K562 (cell line): ENCODE data around the gene HDAC6. TPM values are rescaled to one million over a fixed set of nuclear protein-coding genes. Genes with fewer than 3 reads are reported as not detected.

Experiments
- DACH1 ChIP-seq: fragments of 450-650 bp; IDR thresholded peaks from 2 replicates; pipeline ENCODE4 v1.6.1; 2018; ENCODE audit not compliant: partially characterized antibody
- HMGN3 ChIP-seq: IDR thresholded peaks from 2 replicates; pipeline ENCODE4 v1.6.1; 2011; ENCODE audit warnings: borderline replicate concordance, low read depth, mild to moderate bottlenecking, mixed read lengths, low read length; ENCODE audit not compliant: insufficient read length; ENCODE audit errors: extremely low read depth
- HOXB6 ChIP-seq: fragments of 250-450 bp; sonication (Bioruptor Pico); IDR thresholded peaks from 2 replicates; pipeline ENCODE4 v1.5.1; 2022; ENCODE audit warnings: mild to moderate bottlenecking, borderline replicate concordance
- LCOR ChIP-seq: sonication (generic); formaldehyde crosslinking; IDR thresholded peaks from 2 replicates; pipeline ENCODE4 v1.8.0; 2022; ENCODE audit warnings: mild to moderate bottlenecking, missing genetic modification reagents
- MAZ ChIP-seq, 2 experiments: fragments of 450-650 bp in 1 of 2; sonication (generic) in 1 of 2; formaldehyde crosslinking; IDR thresholded peaks in 1 of 2; conservative IDR thresholded peaks in 1 of 2; 2 replicates each; pipeline versions ENCODE4 v1.4.0 to v1.5.0; 2020; ENCODE audit warnings: mild to moderate bottlenecking in 1 of 2, missing genetic modification reagents in 1 of 2
- NCOA1 ChIP-seq: fragments of 450-650 bp; IDR thresholded peaks from 2 replicates; pipeline ENCODE4 v1.6.1; 2016; ENCODE audit warnings: low read depth
- NR2C1 ChIP-seq, 2 experiments: fragments of 450-650 bp; IDR thresholded peaks; 2 replicates each; pipeline ENCODE4 v1.6.1; 2017; ENCODE audit warnings: mild to moderate bottlenecking in 2 of 2, antibody characterized with exemption in 1 of 2, inconsistent platforms in 1 of 2, missing compliant biosample characterization in 1 of 2, missing genetic modification characterization in 1 of 2
- POLR2A ChIP-seq: fragments of 450-650 bp; conservative IDR thresholded peaks from 2 replicates; pipeline ENCODE4 v1.6.1; 2016
- PRPF4 ChIP-seq: fragments of 200-400 bp; formaldehyde crosslinking; IDR thresholded peaks from one replicate; pipeline ENCODE4 v1.6.1; 2017; ENCODE audit warnings: low read length, low read depth, mild to moderate bottlenecking; ENCODE audit not compliant: insufficient read depth, poor library complexity, severe bottlenecking
- RB1 ChIP-seq: fragments of 450-650 bp; IDR thresholded peaks from 2 replicates; pipeline ENCODE4 v1.6.1; 2017; ENCODE audit warnings: low read depth, mild to moderate bottlenecking
- STAT5B ChIP-seq: fragments of 250-450 bp; sonication (Bioruptor Pico); IDR thresholded peaks from 2 replicates; pipeline ENCODE4 v1.8.0; 2021; ENCODE audit warnings: mild to moderate bottlenecking, inconsistent platforms
- TEAD1 ChIP-seq, 2 experiments: fragments of 450-650 bp in 1 of 2; sonication (generic) in 1 of 2; formaldehyde crosslinking; IDR thresholded peaks; 2 replicates each; pipeline versions ENCODE4 v1.4.0 to v1.8.0; 2020 to 2022; ENCODE audit warnings: mild to moderate bottlenecking in 2 of 2, missing genetic modification reagents in 1 of 2
- ZBTB33 ChIP-seq: sonication (generic); formaldehyde crosslinking; IDR thresholded peaks from 2 replicates; pipeline ENCODE4 v1.8.1; 2023; ENCODE audit warnings: mild to moderate bottlenecking, missing genetic modification reagents
- ZBTB9 ChIP-seq: fragments of 450-650 bp; formaldehyde crosslinking; IDR thresholded peaks from 2 replicates; pipeline ENCODE4 v1.4.0; 2020; ENCODE audit warnings: mild to moderate bottlenecking, moderate library complexity
- ZNF407 ChIP-seq: fragments of 450-650 bp; IDR thresholded peaks from 2 replicates; pipeline ENCODE4 v1.6.1; 2016; ENCODE audit warnings: low read depth
- ZNF644 ChIP-seq: fragments of 200-800 bp; sonication (Bioruptor generic); IDR thresholded peaks from 2 replicates; pipeline ENCODE4 v1.6.1; 2016; ENCODE audit warnings: low read depth, missing genetic modification characterization, missing compliant biosample characterization
- polyA plus RNA-seq, 8 experiments: library from polyadenylated mRNA; depleted of rRNA in 4 of 8; stranded (reverse) in 5 of 8; unstranded in 3 of 8; fragments of >200 nt; fragmentation: Nextera tagmentation in 2 of 8; fragmentation: Illumina TruSeq in 1 of 8; extraction: Ambion mirVana in 2 of 8; extraction: Trizol in 1 of 8; gene quantifications; 2 replicates each; pipeline versions ENCODE4 v1.2.1 to v1.2.3, GENCODE V29; 2011 to 2014; ENCODE audit warnings: inconsistent platforms in 1 of 8, missing spikeins in 1 of 8
- total RNA-seq, 7 experiments: library from RNA; depleted of rRNA in 6 of 7; stranded (reverse); fragments of >200 nt in 6 of 7; fragmentation: Illumina TruSeq in 2 of 7; extraction: Trizol in 2 of 7; gene quantifications; 2 replicates each; pipeline versions ENCODE4 v1.2.1 to v1.2.3, GENCODE V29; 2011 to 2021; ENCODE audit warnings: low replicate concordance in 1 of 7

The HDAC6 gene
- total and polyA plus RNA-seq, 9 of the 15 experiments (the other 6 are each of a cell fraction or from before 2014, with no cell fraction given): 29.9 to 101 (median 71.2) TPM

- no peak for TF ChIP-seq PRPF4
- no peak for TF ChIP-seq NR2C1 (IDR thresholded peaks at IDR 0.05)
- TF ChIP-seq NR2C1 (tag; IDR thresholded peaks at IDR 0.05): peak; percentile 74
- TF ChIP-seq NCOA1: peak; percentile 96
- TF ChIP-seq ZBTB9 (CRISPR knock-in tag): peak; percentile 20; the same call in 1 of the 2 replicates
- TF ChIP-seq HMGN3: peak; percentile 80
- TF ChIP-seq RB1: 0 out of 2 replicates have a peak, but pooled peaks have one; percentile 31
- no peak for TF ChIP-seq HOXB6 (CRISPR knock-in tag)
- TF ChIP-seq POLR2A: peak; percentile 76
- peak; percentile 77 for TF ChIP-seq LCOR (CRISPR knock-in tag)
- peak; percentile 30 for TF ChIP-seq DACH1
- TF ChIP-seq ZNF407: no peak
- TF ChIP-seq MAZ (CRISPR knock-in tag; conservative IDR thresholded peaks at IDR 0.05 in 1 of 2, IDR thresholded peaks at IDR 0.05 in 1 of 2): peak; percentile 41 to 83; a peak in 3 of 4 replicates
- TF ChIP-seq ZBTB33 (CRISPR knock-in tag): peak; percentile 64
- TF ChIP-seq STAT5B (CRISPR knock-in tag): no peak
- TF ChIP-seq ZNF644 (tag): peak; percentile 80; the same call in 1 of the 2 replicates
- TF ChIP-seq TEAD1 (CRISPR knock-in tag; IDR thresholded peaks at IDR 0.05): peak in 1 of 2 experiments; percentile 58; a peak in 1 of 4 replicates
Measured at GRCh38 chrX:48800574-48801279, 1.1 kb upstream of the HDAC6 start (continued).
